Lower leg skin (tissue), 4 donors: ENCODE data around the gene TUBA1C. TPM values are rescaled to one million over a fixed set of nuclear protein-coding genes. Genes with fewer than 3 reads are reported as not detected.

Source experiments
- DNase-seq, 2 donors: peaks; one replicate each; pipeline ENCODE4 v3.0.0-alpha.2; 2019; ENCODE audit warnings: low spot score in 2 of 2
- H3K4me3 ChIP-seq: fragments of 200-600 bp; sonication (generic); 2 replicates; pipeline ENCODE4 v1.5.1; 2017; ENCODE audit warnings: mild to moderate bottlenecking, low read depth; ENCODE audit not compliant: poor library complexity, severe bottlenecking
- POLR2A ChIP-seq, 2 donors: fragments of 450-650 bp; IDR thresholded peaks; one replicate each; pipeline ENCODE4 v1.6.1; 2016 to 2017; ENCODE audit warnings: antibody characterized with exemption in 2 of 2, mild to moderate bottlenecking in 1 of 2, moderate library complexity in 1 of 2
- WGBS, 2 donors: methylation state at CpG; one replicate each; pipeline ENCODE4 v1.1.5; 2018; 5-methylcytosine and 5-hydroxymethylcytosine counted together
- intact Hi-C: fragments of 100-400 bp; cut with DNase I; formaldehyde crosslinking; loops from one replicate; pipeline ENCODE4 v1.15.0; 2023; ENCODE audit warnings: low total_unique reads
- total RNA-seq, 4 donors: library from RNA; depleted of rRNA; stranded (reverse); fragments of >200 nt; gene quantifications; one replicate each; pipeline ENCODE4 v1.1.0, GENCODE V29; 2016
- TF ChIP-seq, protein P1 (sequence below), 3 donors: fragments of 450-650 bp; IDR thresholded peaks; one replicate each; pipeline ENCODE4 v1.5.1; 2016; ENCODE audit warnings: antibody characterized with exemption in 3 of 3, mild to moderate bottlenecking in 3 of 3, moderate library complexity in 2 of 3

TUBA1C gene
- 100 to 1,000 TPM; 211 to 475 (median 280) TPM for total RNA-seq

- H3K4me3 ChIP-seq: peak within 1 kb of the TSS; percentile 90
- TF ChIP-seq, protein P1, sequence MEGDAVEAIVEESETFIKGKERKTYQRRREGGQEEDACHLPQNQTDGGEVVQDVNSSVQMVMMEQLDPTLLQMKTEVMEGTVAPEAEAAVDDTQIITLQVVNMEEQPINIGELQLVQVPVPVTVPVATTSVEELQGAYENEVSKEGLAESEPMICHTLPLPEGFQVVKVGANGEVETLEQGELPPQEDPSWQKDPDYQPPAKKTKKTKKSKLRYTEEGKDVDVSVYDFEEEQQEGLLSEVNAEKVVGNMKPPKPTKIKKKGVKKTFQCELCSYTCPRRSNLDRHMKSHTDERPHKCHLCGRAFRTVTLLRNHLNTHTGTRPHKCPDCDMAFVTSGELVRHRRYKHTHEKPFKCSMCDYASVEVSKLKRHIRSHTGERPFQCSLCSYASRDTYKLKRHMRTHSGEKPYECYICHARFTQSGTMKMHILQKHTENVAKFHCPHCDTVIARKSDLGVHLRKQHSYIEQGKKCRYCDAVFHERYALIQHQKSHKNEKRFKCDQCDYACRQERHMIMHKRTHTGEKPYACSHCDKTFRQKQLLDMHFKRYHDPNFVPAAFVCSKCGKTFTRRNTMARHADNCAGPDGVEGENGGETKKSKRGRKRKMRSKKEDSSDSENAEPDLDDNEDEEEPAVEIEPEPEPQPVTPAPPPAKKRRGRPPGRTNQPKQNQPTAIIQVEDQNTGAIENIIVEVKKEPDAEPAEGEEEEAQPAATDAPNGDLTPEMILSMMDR (IDR thresholded peaks at IDR 0.05): no peak
- peak in 1 of 2 donors; percentile 82 for TF ChIP-seq POLR2A (IDR thresholded peaks at IDR 0.05)
- DNase-seq: peak; percentile 91 to 98
- WGBS, 2 donors: 1 to 2% methylated on average over 51 to 61 of the region's 61 CpGs
- intact Hi-C loops: no loop called here
Observed at GRCh38 chr12:49264873-49265792, at the start of gene TUBA1C. Gene TUBA1C, plus strand, starts transcription at chr12:49265082. Its CDS starts 100 bp downstream, at chr12:49265182.

- intact Hi-C loops: no loop called here
- no peak for DNase-seq
- 90 to 92% methylated on average over 11 of the region's 11 CpGs for WGBS, 2 donors
- TF ChIP-seq, protein P1 (IDR thresholded peaks at IDR 0.05): no peak
- no peak for TF ChIP-seq POLR2A (IDR thresholded peaks at IDR 0.05)
- H3K4me3 ChIP-seq: no peak overlapping the region
Observed at GRCh38 chr12:49219417-49220026, 45.4 kb upstream of the TUBA1C start.

- no peak overlapping the region for H3K4me3 ChIP-seq
- DNase-seq: no peak
- intact Hi-C loops: no loop called here
- WGBS, 2 donors: 83 to 93% methylated on average over 4 of the region's 4 CpGs
- no peak for TF ChIP-seq POLR2A (IDR thresholded peaks at IDR 0.05)
- TF ChIP-seq, protein P1 (IDR thresholded peaks at IDR 0.05): no peak
Observed at GRCh38 chr12:49220972-49221371, 43.9 kb upstream of the TUBA1C start.

DNA sequence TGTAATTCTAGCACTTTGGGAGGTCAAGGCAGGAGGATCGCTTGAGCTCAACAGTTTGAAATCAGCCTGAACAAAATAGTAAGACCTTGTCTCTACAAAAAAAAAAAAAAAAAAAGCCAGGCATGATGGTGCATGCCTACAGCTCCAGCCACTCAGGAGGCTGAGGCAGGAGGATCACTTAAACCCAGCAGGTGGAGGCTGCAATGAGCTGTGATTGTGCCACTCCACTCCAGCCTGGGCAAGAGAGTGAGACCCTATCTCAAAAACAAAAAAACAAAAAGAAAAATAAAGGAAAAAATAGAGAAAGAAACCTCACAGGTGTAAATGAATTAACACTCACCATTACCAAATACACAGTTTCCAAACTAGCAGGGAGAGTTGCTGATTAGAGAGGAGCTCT lies 41.8 kb upstream of the TUBA1C start:
- no peak for DNase-seq
- intact Hi-C loops: no loop called here
- no peak for TF ChIP-seq POLR2A (IDR thresholded peaks at IDR 0.05)
- TF ChIP-seq, protein P1 (IDR thresholded peaks at IDR 0.05): no peak
- no peak overlapping the region for H3K4me3 ChIP-seq
- 87 to 100% methylated on average over 1 of the region's 1 CpG for WGBS, 2 donors

GRCh38 chr12:49223590-49224369 lies 41.1 kb upstream of the TUBA1C start:
- no peak overlapping the region for H3K4me3 ChIP-seq
- 88 to 94% methylated on average over 3 of the region's 3 CpGs for WGBS, 2 donors
- intact Hi-C loops: no loop called here
- TF ChIP-seq, protein P1 (IDR thresholded peaks at IDR 0.05): no peak
- no peak for TF ChIP-seq POLR2A (IDR thresholded peaks at IDR 0.05)
- no peak for DNase-seq
